CD4-positive, alpha-beta T cell treated with Interleukin-17A for 4 hours (primary cell): Measurements from ENCODE around the gene PRR13.
A peak's percentile ranks its signal among the peaks of the same experiment; 100 is the strongest.
"Not testable (repeated sequence)": the region's sequence is repeated elsewhere in the genome, so short reads cannot be mapped to it uniquely, and the experiment has no call there.

Source experiments
- DNase-seq: peaks from one replicate; pipeline ENCODE4 v3.0.0-alpha.2; 2020; ENCODE audit warnings: mixed read lengths

PRR13 gene, protein sequence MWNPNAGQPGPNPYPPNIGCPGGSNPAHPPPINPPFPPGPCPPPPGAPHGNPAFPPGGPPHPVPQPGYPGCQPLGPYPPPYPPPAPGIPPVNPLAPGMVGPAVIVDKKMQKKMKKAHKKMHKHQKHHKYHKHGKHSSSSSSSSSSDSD

DNA sequence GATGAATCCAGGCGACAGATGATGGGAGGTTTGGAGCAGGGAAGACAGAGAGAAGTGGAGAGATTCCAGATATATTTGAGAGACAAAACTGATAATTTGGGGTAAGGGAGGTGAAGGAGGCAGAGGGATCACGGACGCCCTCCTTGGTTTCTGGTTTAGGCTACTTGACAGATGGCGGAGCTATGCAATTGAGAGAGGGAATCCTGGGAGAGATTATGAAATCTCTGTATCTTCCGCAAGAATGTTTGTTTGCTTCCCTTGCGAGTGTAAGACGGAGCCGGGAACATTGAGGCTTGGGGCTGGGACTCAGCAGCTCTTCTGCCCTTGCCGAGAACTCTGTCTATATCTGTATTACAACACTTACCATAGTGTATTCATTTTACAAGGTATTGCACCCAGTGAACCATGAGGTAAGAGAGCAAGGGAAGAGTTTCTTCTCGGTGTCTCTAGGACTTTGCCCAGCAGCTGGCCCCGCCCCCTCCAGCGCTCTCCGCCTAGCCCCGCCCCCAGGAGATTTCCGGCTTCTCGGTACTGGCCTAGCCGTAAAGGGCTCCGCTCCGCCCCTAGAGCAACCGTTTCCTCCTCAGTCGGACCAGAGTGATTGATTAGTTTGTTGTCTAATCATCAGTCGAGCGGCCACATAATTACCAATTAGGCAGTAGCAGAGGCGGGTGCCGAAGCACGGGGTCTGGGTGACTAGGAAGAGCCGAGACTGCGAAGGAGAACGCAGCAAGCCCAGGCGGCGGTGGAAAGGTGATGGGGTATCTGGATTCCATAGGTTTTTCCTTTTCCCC, at the start of gene PRR13:
Gene PRR13, plus strand, starts transcription at position 695 of the 794 bp plus-strand sequence. CDS start 981 bp downstream, outside the sequence.
- peak; percentile 100 for DNase-seq

- DNase-seq = no peak
These were observed 41.6 kb upstream of the PRR13 start for GRCh38 chr12:53399896-53400295.

GRCh38 chr12:53402351-53402750, 39.2 kb upstream of the PRR13 start:
- DNase-seq = not testable (repeated sequence)

GRCh38 chr12:53402871-53403270, 38.7 kb upstream of the PRR13 start:
- DNase-seq = no peak

GRCh38 chr12:53410951-53411350, 30.6 kb upstream of the PRR13 start:
- no peak for DNase-seq

- no peak for DNase-seq
These were observed 27.9 kb upstream of the PRR13 start for GRCh38 chr12:53413485-53414204.

- no peak for DNase-seq
These were observed 26.6 kb upstream of the PRR13 start for GRCh38 chr12:53414756-53415417.

DNA sequence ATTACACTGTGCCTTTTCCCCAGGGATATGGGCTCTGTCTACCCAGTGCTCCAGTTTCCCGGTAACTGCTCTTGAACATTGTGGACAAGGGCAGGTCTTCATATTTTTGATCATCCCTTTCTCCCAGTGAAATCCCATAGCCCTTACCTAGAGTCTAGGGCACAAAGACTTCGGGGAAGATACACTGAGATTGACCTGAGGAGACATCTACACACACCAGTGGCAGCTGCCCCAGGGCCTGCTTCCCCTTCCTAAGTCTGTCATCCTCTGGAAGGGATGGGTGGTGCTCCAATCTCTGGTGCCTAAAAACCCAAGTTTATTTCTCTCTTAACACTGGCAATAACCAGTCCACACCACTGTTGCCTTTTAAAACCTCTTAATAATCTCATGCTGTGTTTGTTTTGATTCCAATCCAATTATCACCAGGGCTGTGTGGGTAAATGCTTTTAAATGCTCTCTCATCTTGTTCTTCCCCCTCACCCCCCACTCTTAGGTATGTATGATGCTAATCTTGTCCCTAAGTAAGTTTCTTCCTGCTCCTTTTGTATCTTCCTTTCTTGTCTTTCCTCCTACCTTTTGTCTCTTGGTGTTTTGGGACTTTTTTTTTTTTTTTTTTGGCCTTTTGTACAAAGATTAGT, 25.7 kb upstream of the PRR13 start:
- DNase-seq = not testable (repeated sequence)

DNA sequence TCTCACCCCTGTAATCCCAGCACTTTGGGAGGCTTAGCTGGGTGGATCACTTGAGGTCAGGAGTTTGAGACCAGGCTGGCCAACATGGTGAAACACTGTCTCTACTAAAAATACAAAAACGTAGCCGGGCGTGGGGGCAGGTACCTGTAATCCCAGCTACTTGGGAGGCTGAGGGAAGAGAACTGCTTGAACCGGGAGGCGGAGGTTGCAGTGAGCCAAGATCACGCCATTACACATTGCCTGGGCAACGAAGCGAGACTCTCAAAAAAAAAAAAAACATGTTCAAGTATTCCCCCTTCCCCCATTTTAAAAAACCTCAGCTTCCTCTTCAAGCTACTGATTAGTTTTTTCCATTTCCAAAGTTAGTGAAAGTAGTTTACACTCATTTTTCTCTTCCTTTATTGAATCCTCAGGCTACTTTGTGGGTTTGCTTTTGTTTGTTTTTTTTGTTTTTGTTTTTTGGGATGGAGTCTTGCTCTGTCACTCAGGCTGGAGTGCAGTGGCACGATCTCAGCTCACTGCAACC, 24.2 kb upstream of the PRR13 start:
- not testable (repeated sequence) for DNase-seq

GRCh38 chr12:53418221-53418620, 23.3 kb upstream of the PRR13 start:
- DNase-seq = no peak

DNA sequence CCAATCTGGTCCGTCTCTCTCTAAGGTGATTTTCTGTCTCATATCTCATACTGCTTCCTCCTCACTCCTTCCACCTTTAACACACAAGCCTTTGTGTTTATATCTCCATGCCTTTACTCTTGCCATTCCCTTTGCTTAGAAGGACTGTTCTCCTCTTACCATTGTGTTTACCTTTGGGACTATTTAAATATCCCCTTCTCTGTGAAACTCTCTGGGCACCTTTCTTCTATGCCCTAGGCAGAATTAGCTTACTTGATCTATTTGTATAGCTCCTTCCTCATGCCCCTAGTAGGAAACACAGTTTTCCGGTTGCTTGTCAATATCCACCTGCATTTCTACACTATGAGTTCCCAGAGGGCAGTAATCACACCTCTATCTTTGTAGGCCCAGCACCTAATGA, 21.8 kb upstream of the PRR13 start:
- DNase-seq = no peak

DNA sequence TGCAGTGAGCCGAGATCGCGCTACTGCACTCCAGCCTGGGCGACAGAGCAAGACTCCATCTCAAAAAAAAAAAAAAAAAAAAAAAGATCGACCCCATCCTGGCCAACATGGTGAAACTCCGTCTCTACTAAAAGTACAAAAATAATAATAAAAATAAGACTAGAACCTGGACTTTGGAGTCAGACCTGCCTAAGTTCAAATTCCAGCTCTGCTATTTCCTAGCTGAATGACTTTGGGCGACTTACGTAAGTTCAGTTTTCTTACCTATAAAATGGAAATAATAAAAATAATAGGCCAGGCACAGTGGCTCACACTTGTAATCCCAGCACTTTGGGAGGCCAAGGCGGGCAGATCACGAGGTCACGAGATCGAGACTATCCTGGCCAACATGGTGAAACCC, 19.3 kb upstream of the PRR13 start:
- not testable (repeated sequence) for DNase-seq

GRCh38 chr12:53423597-53423996, 17.9 kb upstream of the PRR13 start, which contains the start of gene AMHR2:
Gene AMHR2 (plus strand): TSS chr12:53423855. CDS start chr12:53423935, 80 bp downstream.
- no peak for DNase-seq

DNA sequence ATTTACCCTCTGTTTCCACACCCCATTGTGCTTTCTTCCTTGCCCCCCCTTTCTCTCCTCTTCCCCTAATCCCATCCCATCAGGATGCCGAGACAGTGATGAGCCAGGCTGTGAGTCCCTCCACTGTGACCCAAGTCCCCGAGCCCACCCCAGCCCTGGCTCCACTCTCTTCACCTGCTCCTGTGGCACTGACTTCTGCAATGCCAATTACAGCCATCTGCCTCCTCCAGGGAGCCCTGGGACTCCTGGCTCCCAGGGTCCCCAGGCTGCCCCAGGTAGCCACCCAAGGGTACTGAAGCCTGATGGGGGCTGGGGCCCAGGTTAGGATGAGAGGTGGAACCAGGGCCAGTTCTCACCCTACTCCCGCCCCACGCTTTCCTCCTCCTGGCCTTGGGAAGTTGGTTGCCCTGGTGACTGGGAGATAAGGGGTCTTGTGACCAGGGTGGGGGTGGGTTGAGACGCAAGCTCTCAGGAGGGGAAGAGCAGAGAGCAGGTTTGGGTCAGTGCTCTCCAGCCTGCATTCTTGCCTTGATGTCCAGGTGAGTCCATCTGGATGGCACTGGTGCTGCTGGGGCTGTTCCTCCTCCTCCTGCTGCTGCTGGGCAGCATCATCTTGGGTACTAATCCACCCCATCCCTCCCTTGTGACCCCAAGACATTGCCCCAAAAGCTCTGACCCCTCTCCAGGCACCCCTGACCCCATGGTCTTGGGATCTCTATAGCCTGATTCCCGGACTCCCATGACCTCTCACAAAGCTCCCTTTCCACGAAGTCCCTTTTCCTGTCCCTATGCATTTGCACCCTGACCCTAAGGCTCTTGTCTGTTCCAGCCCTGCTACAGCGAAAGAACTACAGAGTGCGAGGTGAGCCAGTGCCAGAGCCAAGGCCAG, 16.7 kb upstream of the PRR13 start:
- no peak for DNase-seq

DNA sequence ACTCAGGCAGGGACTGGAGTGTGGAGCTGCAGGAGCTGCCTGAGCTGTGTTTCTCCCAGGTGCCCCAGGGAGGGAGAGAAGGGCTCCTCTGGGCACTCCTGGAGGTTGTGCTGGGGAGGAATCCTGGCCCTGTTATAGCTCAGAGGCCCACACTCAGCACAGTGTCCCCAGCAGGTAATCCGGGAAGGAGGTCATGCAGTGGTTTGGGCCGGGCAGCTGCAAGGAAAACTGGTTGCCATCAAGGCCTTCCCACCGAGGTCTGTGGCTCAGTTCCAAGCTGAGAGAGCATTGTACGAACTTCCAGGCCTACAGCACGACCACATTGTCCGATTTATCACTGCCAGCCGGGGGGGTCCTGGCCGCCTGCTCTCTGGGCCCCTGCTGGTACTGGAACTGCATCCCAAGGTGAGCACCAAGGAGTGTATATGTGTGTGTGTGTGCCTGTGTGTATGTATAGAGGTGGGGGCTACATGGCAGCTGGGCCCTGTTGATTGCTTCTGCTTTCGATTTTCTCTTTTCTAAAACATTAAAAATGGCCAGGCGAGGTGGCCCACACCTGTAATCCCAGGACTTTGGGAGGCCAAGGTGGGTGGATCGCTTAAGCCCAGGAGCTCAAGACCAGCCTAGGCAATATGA, 15.9 kb upstream of the PRR13 start:
- DNase-seq = no peak

GRCh38 chr12:53427905-53428594, 13.5 kb upstream of the PRR13 start:
- peak; percentile 17 for DNase-seq

- DNase-seq = no peak
These were observed 12.8 kb upstream of the PRR13 start for GRCh38 chr12:53428741-53429140.

- DNase-seq = no peak
These were observed 11.4 kb upstream of the PRR13 start for GRCh38 chr12:53430116-53430515.

GRCh38 chr12:53431187-53431586, 10.3 kb upstream of the PRR13 start:
- no peak for DNase-seq

DNA sequence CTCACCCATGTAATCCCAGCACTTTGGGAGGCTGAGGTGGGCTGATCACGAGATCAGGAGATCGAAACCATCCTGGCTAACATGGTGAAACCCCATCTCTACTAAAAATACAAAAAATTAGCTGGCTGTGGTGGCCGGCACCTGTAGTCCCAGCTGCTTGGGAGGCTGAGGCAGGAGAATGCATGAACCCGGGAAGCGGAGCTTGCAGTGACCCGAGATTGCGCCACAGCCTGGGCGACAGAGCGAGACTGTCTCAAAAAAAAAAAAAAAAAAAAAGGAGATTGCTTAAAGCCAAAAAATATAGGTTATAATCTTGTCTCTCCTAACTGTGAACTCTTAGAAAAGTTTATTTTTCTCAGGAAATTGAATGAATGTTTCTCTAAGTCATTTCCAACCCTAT, 6.2 kb upstream of the PRR13 start:
- DNase-seq = not testable (repeated sequence)
